ENCODE data around the gene DIO1. TPM values are rescaled to one million over a fixed set of nuclear protein-coding genes. Genes with fewer than 3 reads are reported as not detected.
A peak's percentile ranks its signal among the peaks of the same experiment; 100 is the strongest.

DIO1 gene
- total and polyA plus RNA-seq, 2 donors (not counting 1 experiment from before 2014, with no cell fraction given): not detected

DNA sequence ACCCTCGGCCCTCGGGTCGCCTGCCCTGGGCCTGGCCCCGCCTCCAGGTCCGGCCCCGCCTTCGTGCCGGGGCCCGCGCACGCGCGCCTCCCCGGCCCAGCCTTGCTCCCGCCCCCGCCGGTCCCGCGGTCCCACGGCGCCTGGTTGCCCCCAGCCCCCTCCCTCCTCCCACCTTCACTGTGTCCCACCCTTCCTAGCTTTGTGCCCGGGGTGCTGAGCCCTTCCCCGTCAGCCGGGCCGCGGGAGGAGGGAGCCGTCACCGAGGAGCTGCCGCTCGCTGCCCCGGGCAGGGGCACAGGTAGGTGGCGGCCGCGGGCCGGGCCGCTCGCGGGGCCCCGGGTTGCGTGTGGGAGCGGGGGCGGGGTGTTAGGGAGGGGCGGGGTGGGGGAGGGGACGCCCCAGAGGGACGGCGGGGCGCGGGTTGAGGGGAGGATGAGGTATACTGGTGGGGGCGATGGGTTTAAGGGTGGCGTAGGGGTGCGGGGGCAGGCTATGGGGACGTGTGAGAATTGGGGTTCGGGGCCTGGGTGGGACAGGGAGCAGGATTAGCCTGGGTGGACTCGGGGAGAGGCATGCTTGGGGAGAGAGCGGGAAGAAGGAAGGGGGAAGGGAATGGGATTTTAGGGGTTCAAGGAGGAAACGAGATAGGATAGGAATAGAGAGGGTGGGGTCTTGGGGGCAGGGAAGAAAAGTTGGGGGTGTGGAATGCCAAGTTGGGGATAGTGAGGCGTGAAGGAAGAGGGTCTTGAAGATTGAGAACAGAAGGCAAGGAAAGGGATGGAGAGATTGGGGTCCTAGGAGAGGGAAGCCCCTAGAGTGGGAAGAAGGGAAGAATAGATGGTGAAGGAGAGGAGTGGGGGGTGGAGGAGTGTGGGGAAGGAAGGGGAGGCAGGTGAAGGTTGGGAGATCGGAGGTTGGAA, 52.5 kb downstream of the DIO1 start, which contains the start of gene LRRC42:
TSS of gene LRRC42 (plus strand) at position 99 of the 920 bp plus-strand sequence. CDS start 5,650 bp downstream, outside the sequence.
- H3K9me3 Mint-ChIP-seq (ENCODE audit: insufficient read depth): no peaks in the 10 kb centered on the region
- H3K36me3 ChIP-seq (replicated peaks in 1 of 2; ENCODE audit: control extremely low read depth in 1 of 2, control insufficient read depth in 1 of 2, extremely low read depth in 1 of 2, insufficient read depth in 2 of 2, low read length in 1 of 2): peaks cover 0 to 4% of the 10 kb centered on the region in 2 experiments
- peaks cover 33% of the 10 kb centered on the region for H3K4me1 Mint-ChIP-seq
- peak within 1 kb of the TSS; percentile 65 to 95 (median 87) for H3K4me3 ChIP-seq (ENCODE audit: control extremely low read depth in 1 of 5, extremely low read depth in 1 of 5, insufficient read depth in 1 of 5, low read depth in 2 of 5, low read length in 4 of 5)
- ChIA-PET CTCF (interaction anchor here (1.0 to 11.4 kb wide), 10 partner anchors 13 to 105 kb away, joined by 3 to 180 read pairs (median 9); partner anchors contain the start of gene YIPF1), POLR2A (interaction anchor here (0.7 to 1.5 kb wide), 9 partner anchors 13 to 461 kb away, joined by 4 to 9 read pairs (median 7); partner anchors contain the start of genes CYB5RL, MRPL37, NDC1 and TCEANC2)
- peak within 1 kb of the TSS; percentile 99 for H3K4me3 Mint-ChIP-seq
- intact Hi-C loops (cut with micrococcal nuclease): loop anchor here (1.0 to 10.0 kb wide), 5 partner anchors 57 to 1582 kb away; partner anchors contain the start of genes CC2D1B, TTC22, TTC4 and YIPF1
- peaks cover 31% of the 10 kb centered on the region for H3K79me2 ChIP-seq (ENCODE audit: control insufficient read depth, insufficient read depth, low read length)
- H3K27ac Mint-ChIP-seq: peak within 1 kb of the TSS; percentile 96
- peak within 1 kb of the TSS; percentile 95 for H3K9ac ChIP-seq (ENCODE audit: low read length)
- H3K4me2 ChIP-seq (replicated peaks; ENCODE audit: low read depth, low read length, poor library complexity, severe bottlenecking): peak within 1 kb of the TSS; percentile 89
- no peaks in the 10 kb centered on the region for H3K27me3 ChIP-seq (replicated peaks in 1 of 4; ENCODE audit: control extremely low read depth in 1 of 4, control insufficient read depth in 3 of 4, insufficient read depth in 4 of 4, low read length in 3 of 4)
- peak within 1 kb of the TSS; percentile 99 for H2AFZ ChIP-seq (ENCODE audit: insufficient read depth, low read depth, low read length, poor library complexity, severe bottlenecking)
- ATAC-seq (ENCODE audit: low read depth): peak; percentile 63
- no peaks in the 10 kb centered on the region for H3K9me3 ChIP-seq (ENCODE audit: control extremely low read depth in 1 of 3, control insufficient read depth in 2 of 3, insufficient read depth in 1 of 3, low read length in 2 of 3)
- no peaks in the 10 kb centered on the region for H3K27me3 Mint-ChIP-seq
- peak within 1 kb of the TSS; percentile 65 to 81 for H3K27ac ChIP-seq (ENCODE audit: low read length in 2 of 2)
- no peak for TF ChIP-seq EZH2 (IDR thresholded peaks at IDR 0.05; ENCODE audit: borderline replicate concordance, insufficient read depth, low read depth, low read length, poor library complexity, severe bottlenecking)
- TF ChIP-seq, protein P1, sequence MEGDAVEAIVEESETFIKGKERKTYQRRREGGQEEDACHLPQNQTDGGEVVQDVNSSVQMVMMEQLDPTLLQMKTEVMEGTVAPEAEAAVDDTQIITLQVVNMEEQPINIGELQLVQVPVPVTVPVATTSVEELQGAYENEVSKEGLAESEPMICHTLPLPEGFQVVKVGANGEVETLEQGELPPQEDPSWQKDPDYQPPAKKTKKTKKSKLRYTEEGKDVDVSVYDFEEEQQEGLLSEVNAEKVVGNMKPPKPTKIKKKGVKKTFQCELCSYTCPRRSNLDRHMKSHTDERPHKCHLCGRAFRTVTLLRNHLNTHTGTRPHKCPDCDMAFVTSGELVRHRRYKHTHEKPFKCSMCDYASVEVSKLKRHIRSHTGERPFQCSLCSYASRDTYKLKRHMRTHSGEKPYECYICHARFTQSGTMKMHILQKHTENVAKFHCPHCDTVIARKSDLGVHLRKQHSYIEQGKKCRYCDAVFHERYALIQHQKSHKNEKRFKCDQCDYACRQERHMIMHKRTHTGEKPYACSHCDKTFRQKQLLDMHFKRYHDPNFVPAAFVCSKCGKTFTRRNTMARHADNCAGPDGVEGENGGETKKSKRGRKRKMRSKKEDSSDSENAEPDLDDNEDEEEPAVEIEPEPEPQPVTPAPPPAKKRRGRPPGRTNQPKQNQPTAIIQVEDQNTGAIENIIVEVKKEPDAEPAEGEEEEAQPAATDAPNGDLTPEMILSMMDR (IDR thresholded peaks at IDR 0.05): peak; percentile 19
- peaks cover 16 to 20% of the 10 kb centered on the region in 2 donors for H3K4me1 ChIP-seq (ENCODE audit: control insufficient read depth in 2 of 2, insufficient read depth in 2 of 2, low read length in 2 of 2)
- WGBS (ENCODE audit: insufficient coverage): 3% methylated on average over 27 of the region's 58 CpGs
- DNase-seq: no peak
- no peaks in the 10 kb centered on the region for H4K20me1 ChIP-seq (ENCODE audit: control insufficient read depth, insufficient read depth, low read length, poor library complexity, severe bottlenecking)
